ENCODE data around the gene PIGW.

The PIGW gene

GRCh38 chr17:36547776-36548175 lies 13.0 kb downstream of the PIGW start:
- Histone ChIP-seq H3K27me3 (no peaks in the 10 kb centered on the region), H3K4me1 (peaks cover 0 to 72% (median 36%) of the 10 kb centered on the region in 4 donors), H3K27ac (peak overlapping the region in 1 of 2 donors; percentile 98), H3K9me3 (no peaks in the 10 kb centered on the region), H3K36me3 (peaks cover 0 to 4% (median 0%) of the 10 kb centered on the region in 3 donors), H3K4me3 (no peak overlapping the region)
- intact Hi-C loops (cut with DNase I; ENCODE audit: low total_unique reads), result loop anchor here (5.0 kb wide), 1 partner anchor 45 kb away; the partner anchor contains the start of gene DHRS11
- no peak for DNase-seq
- TF ChIP-seq, protein P1, sequence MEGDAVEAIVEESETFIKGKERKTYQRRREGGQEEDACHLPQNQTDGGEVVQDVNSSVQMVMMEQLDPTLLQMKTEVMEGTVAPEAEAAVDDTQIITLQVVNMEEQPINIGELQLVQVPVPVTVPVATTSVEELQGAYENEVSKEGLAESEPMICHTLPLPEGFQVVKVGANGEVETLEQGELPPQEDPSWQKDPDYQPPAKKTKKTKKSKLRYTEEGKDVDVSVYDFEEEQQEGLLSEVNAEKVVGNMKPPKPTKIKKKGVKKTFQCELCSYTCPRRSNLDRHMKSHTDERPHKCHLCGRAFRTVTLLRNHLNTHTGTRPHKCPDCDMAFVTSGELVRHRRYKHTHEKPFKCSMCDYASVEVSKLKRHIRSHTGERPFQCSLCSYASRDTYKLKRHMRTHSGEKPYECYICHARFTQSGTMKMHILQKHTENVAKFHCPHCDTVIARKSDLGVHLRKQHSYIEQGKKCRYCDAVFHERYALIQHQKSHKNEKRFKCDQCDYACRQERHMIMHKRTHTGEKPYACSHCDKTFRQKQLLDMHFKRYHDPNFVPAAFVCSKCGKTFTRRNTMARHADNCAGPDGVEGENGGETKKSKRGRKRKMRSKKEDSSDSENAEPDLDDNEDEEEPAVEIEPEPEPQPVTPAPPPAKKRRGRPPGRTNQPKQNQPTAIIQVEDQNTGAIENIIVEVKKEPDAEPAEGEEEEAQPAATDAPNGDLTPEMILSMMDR (IDR thresholded peaks at IDR 0.05), result no peak

- DNase-seq, result no peak
- H3K9me3 ChIP-seq, result no peaks in the 10 kb centered on the region
- no peak overlapping the region for H3K4me3 ChIP-seq
- no peaks in the 10 kb centered on the region for H3K27me3 ChIP-seq
- intact Hi-C loops (cut with DNase I; ENCODE audit: low total_unique reads), result no loop called here
- TF ChIP-seq, protein P1 (IDR thresholded peaks at IDR 0.05), result no peak
- no peak overlapping the region for H3K27ac ChIP-seq
- peaks cover 0 to 6% (median 4%) of the 10 kb centered on the region in 3 donors for H3K36me3 ChIP-seq
- peaks cover 0 to 87% (median 32%) of the 10 kb centered on the region in 4 donors for H3K4me1 ChIP-seq
Measured at GRCh38 chr17:36550491-36551417, 16.0 kb downstream of the PIGW start.

GRCh38 chr17:36553459-36553858 lies 18.7 kb downstream of the PIGW start:
- DNase-seq, result no peak
- Histone ChIP-seq H3K36me3 (peaks cover 18 to 31% (median 22%) of the 10 kb centered on the region in 3 donors), H3K27ac (no peak overlapping the region), H3K4me3 (no peak overlapping the region), H3K27me3 (no peaks in the 10 kb centered on the region), H3K4me1 (peaks cover 0 to 63% (median 11%) of the 10 kb centered on the region in 4 donors), H3K9me3 (no peaks in the 10 kb centered on the region)
- intact Hi-C loops (cut with DNase I; ENCODE audit: low total_unique reads), result no loop called here
- TF ChIP-seq, protein P1 (IDR thresholded peaks at IDR 0.05), result no peak

DNA sequence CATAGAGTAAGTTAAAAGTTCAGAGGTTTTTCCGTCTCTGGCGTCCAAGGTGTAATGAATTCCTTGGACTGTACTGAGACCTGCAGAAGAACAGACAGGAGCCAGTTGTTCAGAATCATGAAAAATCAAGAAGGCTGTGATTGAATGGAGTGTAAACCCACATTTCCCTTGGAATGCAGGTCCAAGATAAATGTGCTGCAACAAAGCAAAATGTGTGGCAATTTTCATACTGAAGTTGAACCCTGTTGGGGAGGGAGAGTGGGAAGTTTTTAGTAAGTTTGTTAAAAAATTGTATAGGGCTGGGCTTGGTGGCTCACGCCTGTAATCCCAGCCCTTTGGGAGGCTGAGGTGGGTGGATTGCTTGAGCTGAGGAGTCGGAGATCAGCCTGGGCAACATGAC lies 31.3 kb downstream of the PIGW start:
- no peak overlapping the region for H3K27ac ChIP-seq
- H3K4me3 ChIP-seq, result no peak overlapping the region
- H3K9me3 ChIP-seq, result no peaks in the 10 kb centered on the region
- TF ChIP-seq, protein P1 (IDR thresholded peaks at IDR 0.05), result no peak
- H3K4me1 ChIP-seq, result no peaks in the 10 kb centered on the region
- no peaks in the 10 kb centered on the region for H3K27me3 ChIP-seq
- peaks cover 54 to 95% (median 57%) of the 10 kb centered on the region in 3 donors for H3K36me3 ChIP-seq
- no peak for DNase-seq
- intact Hi-C loops (cut with DNase I; ENCODE audit: low total_unique reads), result no loop called here

- no peak for DNase-seq
- intact Hi-C loops (cut with DNase I; ENCODE audit: low total_unique reads), result no loop called here
- no peaks in the 10 kb centered on the region for H3K27me3 ChIP-seq
- TF ChIP-seq, protein P1 (IDR thresholded peaks at IDR 0.05), result no peak
- no peak overlapping the region for H3K27ac ChIP-seq
- H3K4me1 ChIP-seq, result no peaks in the 10 kb centered on the region
- no peak overlapping the region for H3K4me3 ChIP-seq
- peaks cover 41 to 76% (median 69%) of the 10 kb centered on the region in 3 donors for H3K36me3 ChIP-seq
- no peaks in the 10 kb centered on the region for H3K9me3 ChIP-seq
Measured at GRCh38 chr17:36575028-36575427, 40.2 kb downstream of the PIGW start.
